Upper lobe of left lung (tissue), 6 donors: Measurements from ENCODE around the gene OTULIN. TPM values are rescaled to one million over a fixed set of nuclear protein-coding genes. Genes with fewer than 3 reads are reported as not detected.

Experiments used
- ATAC-seq, 2 donors: fragments of 200-7000 bp; cut with Tn5 transposase; one replicate each; pipeline ENCODE4 v1.9.1; 2022; ENCODE audit warnings: mild to moderate bottlenecking in 2 of 2, moderate library complexity in 2 of 2; ENCODE audit not compliant: low FRiP score in 2 of 2
- DNase-seq, 2 donors: peaks; one replicate each; pipeline ENCODE4 v3.0.0-alpha.2; 2019 to 2020
- H3K27ac ChIP-seq, 4 donors: fragments of 200-600 bp; sonication (generic); one replicate each; pipeline ENCODE4 v1.5.1; 2016 to 2019
- H3K27me3 ChIP-seq, 4 donors: fragments of 200-600 bp; sonication (generic); one replicate each; pipeline ENCODE4 v1.5.1; 2017 to 2019
- H3K36me3 ChIP-seq, 4 donors: fragments of 200-600 bp; sonication (generic); one replicate each; pipeline ENCODE4 v1.5.1; 2016 to 2019
- H3K4me1 ChIP-seq, 4 donors: fragments of 200-600 bp; sonication (generic); one replicate each; pipeline ENCODE4 v1.5.1; 2018 to 2019
- H3K4me3 ChIP-seq, 4 donors: fragments of 200-600 bp; sonication (generic); one replicate each; pipeline ENCODE4 v1.5.1; 2017 to 2019; ENCODE audit warnings: mild to moderate bottlenecking in 2 of 4, moderate library complexity in 1 of 4
- H3K9me3 ChIP-seq, 4 donors: fragments of 200-600 bp; sonication (generic); one replicate each; pipeline ENCODE4 v1.5.1; 2018 to 2019
- EP300 ChIP-seq, 4 donors: sonication (generic); formaldehyde crosslinking; IDR thresholded peaks; one replicate each; pipeline ENCODE4 v1.5.1; 2017; ENCODE audit warnings: antibody characterized with exemption in 4 of 4, control low read depth in 2 of 4
- POLR2A ChIP-seq, 4 donors: fragments of 450-650 bp; IDR thresholded peaks; one replicate each; pipeline ENCODE4 v1.5.1; 2016 to 2017; ENCODE audit warnings: antibody characterized with exemption in 4 of 4, mild to moderate bottlenecking in 2 of 4
- POLR2AphosphoS5 ChIP-seq, 2 donors: sonication (generic); formaldehyde crosslinking; IDR thresholded peaks; one replicate each; pipeline ENCODE4 v1.5.1; 2017; ENCODE audit warnings: antibody characterized with exemption in 2 of 2
- whole genome bisulfite sequencing, 2 donors: methylation state at CpG; one replicate each; pipeline ENCODE4 v1.1.5; 2017 to 2018; 5-methylcytosine and 5-hydroxymethylcytosine counted together
- total RNA-seq, 6 donors: library from RNA; depleted of rRNA in 4 of 6; stranded (reverse); fragments of >200 nt in 4 of 6; gene quantifications; one replicate each; pipeline versions ENCODE4 v1.1.0 to v1.2.1, GENCODE V29; 2016 to 2021
- TF ChIP-seq, protein P1 (sequence below), 6 experiments: fragments of 450-650 bp in 4 of 6; fragments of 200-600 bp in 2 of 6; sonication (generic) in 2 of 6; IDR thresholded peaks; one replicate each; pipeline ENCODE4 v1.5.1; 2016 to 2019; ENCODE audit warnings: antibody characterized with exemption in 6 of 6
- donor health status: DM: no; HTN: no; CAD: no; lungs with moderate emphysema.
- donor health status: DM: no; HTN: yes; CAD: no; lungs with severe emphysema.

The OTULIN gene
- total RNA-seq, 6 donors from 2014 or later = 31.0 to 81.1 (median 38.3) TPM

DNA sequence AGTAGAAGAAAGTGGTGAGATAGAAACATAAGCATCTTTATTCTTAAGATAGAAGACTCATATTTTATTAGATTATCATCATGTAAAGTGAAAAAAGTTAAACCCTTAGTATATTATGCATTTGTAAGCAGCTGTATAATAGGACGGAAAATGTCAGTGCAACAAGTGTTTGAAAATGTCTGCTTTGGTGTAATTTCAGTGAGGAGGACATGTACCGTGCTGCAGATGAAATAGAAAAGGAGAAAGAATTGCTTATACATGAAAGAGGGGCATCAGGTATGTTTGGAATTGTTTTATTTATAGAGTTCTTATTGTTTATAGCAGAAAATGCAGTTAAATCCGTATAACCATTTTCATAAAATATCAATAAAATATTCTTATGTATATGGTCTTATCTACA is 8.9 kb downstream of the OTULIN start:
- Histone ChIP-seq H3K27ac (no peak overlapping the region), H3K9me3 (no peaks in the 10 kb centered on the region), H3K27me3 (no peaks in the 10 kb centered on the region), H3K4me3 (no peak overlapping the region), H3K4me1 (peaks cover 38 to 54% (median 45%) of the 10 kb centered on the region in 4 donors), H3K36me3 (peaks cover 0 to 4% (median 0%) of the 10 kb centered on the region in 4 donors)
- no peak for TF ChIP-seq POLR2AphosphoS5 (IDR thresholded peaks at IDR 0.05)
- TF ChIP-seq, protein P1, sequence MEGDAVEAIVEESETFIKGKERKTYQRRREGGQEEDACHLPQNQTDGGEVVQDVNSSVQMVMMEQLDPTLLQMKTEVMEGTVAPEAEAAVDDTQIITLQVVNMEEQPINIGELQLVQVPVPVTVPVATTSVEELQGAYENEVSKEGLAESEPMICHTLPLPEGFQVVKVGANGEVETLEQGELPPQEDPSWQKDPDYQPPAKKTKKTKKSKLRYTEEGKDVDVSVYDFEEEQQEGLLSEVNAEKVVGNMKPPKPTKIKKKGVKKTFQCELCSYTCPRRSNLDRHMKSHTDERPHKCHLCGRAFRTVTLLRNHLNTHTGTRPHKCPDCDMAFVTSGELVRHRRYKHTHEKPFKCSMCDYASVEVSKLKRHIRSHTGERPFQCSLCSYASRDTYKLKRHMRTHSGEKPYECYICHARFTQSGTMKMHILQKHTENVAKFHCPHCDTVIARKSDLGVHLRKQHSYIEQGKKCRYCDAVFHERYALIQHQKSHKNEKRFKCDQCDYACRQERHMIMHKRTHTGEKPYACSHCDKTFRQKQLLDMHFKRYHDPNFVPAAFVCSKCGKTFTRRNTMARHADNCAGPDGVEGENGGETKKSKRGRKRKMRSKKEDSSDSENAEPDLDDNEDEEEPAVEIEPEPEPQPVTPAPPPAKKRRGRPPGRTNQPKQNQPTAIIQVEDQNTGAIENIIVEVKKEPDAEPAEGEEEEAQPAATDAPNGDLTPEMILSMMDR (IDR thresholded peaks at IDR 0.05) = no peak
- no peak for TF ChIP-seq POLR2A (IDR thresholded peaks at IDR 0.05)
- no peak for TF ChIP-seq EP300 (IDR thresholded peaks at IDR 0.05)
- DNase-seq (no peak), ATAC-seq (no peak)
- 63 to 77% methylated on average over 3 of the region's 3 CpGs for WGBS, 2 donors

DNA sequence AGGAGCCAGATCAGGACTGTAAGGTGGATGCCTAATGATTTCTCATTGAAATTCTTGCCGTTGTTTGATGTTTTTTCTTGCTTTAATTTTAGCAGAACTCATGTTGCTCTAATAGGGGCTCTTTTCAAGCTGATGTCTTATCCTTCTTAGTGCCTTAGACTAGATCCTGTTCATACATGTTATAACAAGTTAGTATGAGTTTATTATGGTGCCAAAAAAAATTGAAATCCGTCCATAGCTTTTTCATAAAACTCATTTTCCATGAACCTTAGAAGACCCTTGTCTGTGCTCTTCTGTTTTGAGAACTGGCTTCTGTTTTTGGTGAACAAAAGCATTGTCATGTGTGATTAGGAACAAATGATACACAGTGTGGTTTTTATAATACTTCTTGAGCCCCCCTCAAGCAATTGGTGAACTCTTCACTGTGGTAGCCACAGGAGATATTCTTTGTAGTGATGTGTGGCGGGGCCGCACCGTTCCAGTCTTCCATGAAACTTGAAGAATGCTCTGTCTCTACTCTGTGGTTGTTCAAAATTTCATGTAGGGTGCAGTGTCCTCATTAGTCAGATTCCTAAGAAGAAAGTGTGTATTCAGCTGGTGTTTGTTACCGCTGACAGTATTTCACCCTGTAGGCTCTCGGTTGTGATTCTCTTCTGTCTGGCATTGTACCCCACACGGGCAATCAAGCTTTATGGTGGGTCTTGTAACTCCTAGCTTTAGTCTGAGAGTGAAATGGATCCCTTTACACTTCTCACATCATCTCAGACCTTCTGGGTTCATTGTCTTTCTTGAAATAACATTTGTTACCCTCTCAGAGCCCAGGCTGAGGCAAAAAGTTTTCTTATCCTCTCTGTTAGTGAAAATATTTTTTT is 10.7 kb downstream of the OTULIN start:
- H3K9me3 ChIP-seq = no peaks in the 10 kb centered on the region
- DNase-seq (no peak), ATAC-seq (no peak)
- TF ChIP-seq EP300 (IDR thresholded peaks at IDR 0.05) = no peak
- no peak for TF ChIP-seq POLR2A (IDR thresholded peaks at IDR 0.05)
- WGBS, 2 donors = 84 to 88% methylated on average over 8 of the region's 8 CpGs
- peaks cover 38 to 48% (median 44%) of the 10 kb centered on the region in 4 donors for H3K4me1 ChIP-seq
- peaks cover 0 to 20% (median 2%) of the 10 kb centered on the region in 4 donors for H3K36me3 ChIP-seq
- H3K27me3 ChIP-seq = no peaks in the 10 kb centered on the region
- peak overlapping the region in 1 of 4 donors; percentile 50 for H3K27ac ChIP-seq
- no peak overlapping the region for H3K4me3 ChIP-seq

DNA sequence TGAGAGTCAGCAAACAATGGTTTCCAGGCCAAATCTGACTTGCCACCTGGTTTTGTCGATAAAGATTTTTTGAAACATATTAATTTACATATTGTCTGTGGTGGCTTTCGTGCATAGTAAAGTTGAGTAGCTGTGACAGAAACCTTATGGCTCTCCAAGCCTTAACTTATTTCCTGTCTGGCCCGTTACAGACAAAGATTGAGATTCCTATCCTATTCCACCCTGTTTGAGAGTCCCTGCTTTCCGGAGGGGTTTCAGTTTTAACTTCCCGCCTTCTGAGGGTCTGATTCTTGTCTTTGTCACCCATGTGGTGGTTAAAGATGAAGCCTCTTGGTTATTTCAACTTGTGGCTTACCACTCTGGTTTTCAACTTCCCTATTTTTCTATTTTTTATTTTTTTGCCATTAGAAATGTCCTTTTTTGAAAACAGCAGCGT is 11.4 kb downstream of the OTULIN start:
- Histone ChIP-seq H3K27ac (peak overlapping the region; percentile 12 to 50 (median 43)), H3K27me3 (no peaks in the 10 kb centered on the region), H3K9me3 (no peaks in the 10 kb centered on the region), H3K4me1 (peaks cover 34 to 42% (median 39%) of the 10 kb centered on the region in 4 donors), H3K36me3 (peaks cover 4 to 27% (median 7%) of the 10 kb centered on the region in 4 donors), H3K4me3 (no peak overlapping the region)
- WGBS, 2 donors = 42 to 57% methylated on average over 6 of the region's 6 CpGs
- DNase-seq (no peak), ATAC-seq (no peak)
- TF ChIP-seq, protein P1 (IDR thresholded peaks at IDR 0.05) = no peak
- TF ChIP-seq POLR2AphosphoS5 (IDR thresholded peaks at IDR 0.05) = no peak
- TF ChIP-seq POLR2A (IDR thresholded peaks at IDR 0.05) = no peak
- TF ChIP-seq EP300 (IDR thresholded peaks at IDR 0.05) = no peak

GRCh38 chr5:14676320-14676719 is 11.8 kb downstream of the OTULIN start:
- Histone ChIP-seq H3K27ac (peak overlapping the region; percentile 12 to 50 (median 43)), H3K4me1 (peaks cover 30 to 38% (median 34%) of the 10 kb centered on the region in 4 donors)

GRCh38 chr5:14678773-14679334 is 14.3 kb downstream of the OTULIN start:
- H3K36me3 ChIP-seq = peaks cover 16 to 56% (median 23%) of the 10 kb centered on the region in 4 donors

More at GRCh38 chr5:14676320-14676719, 11.8 kb downstream of the OTULIN start:
- WGBS, 2 donors = 52 to 67% methylated on average over 1 to 3 of the region's 3 CpGs
- ATAC-seq = peak; percentile 59 to 67
- no peaks in the 10 kb centered on the region for H3K9me3 ChIP-seq
- H3K36me3 ChIP-seq = peaks cover 8 to 31% (median 10%) of the 10 kb centered on the region in 4 donors
- DNase-seq = peak in 1 of 2 donors; percentile 38
- no peak overlapping the region for H3K4me3 ChIP-seq
- TF ChIP-seq POLR2AphosphoS5 (IDR thresholded peaks at IDR 0.05) = no peak
- TF ChIP-seq, protein P1 (IDR thresholded peaks at IDR 0.05) = no peak
- no peaks in the 10 kb centered on the region for H3K27me3 ChIP-seq

More at GRCh38 chr5:14678773-14679334, 14.3 kb downstream of the OTULIN start:
- peaks cover 16 to 24% (median 20%) of the 10 kb centered on the region in 4 donors for H3K4me1 ChIP-seq
- no peak overlapping the region for H3K4me3 ChIP-seq
- WGBS, 2 donors = 72 to 78% methylated on average over 5 of the region's 5 CpGs
- H3K9me3 ChIP-seq = no peaks in the 10 kb centered on the region
- no peak for DNase-seq
- ATAC-seq = no peak
- H3K27me3 ChIP-seq = no peaks in the 10 kb centered on the region
- H3K27ac ChIP-seq = no peak overlapping the region
- TF ChIP-seq, protein P1 (IDR thresholded peaks at IDR 0.05) = no peak
- TF ChIP-seq POLR2AphosphoS5 (IDR thresholded peaks at IDR 0.05) (no peak), EP300 (IDR thresholded peaks at IDR 0.05) (no peak), POLR2A (IDR thresholded peaks at IDR 0.05) (no peak)
